Transverse colon (tissue), 4 donors: ENCODE data around the gene CACNB2. TPM values are rescaled to one million over a fixed set of nuclear protein-coding genes. Genes with fewer than 3 reads are reported as not detected.

Experiments used
- DNase-seq: peaks from one replicate; pipeline ENCODE4 v3.0.0-alpha.2; 2019
- H3K27ac ChIP-seq, 4 donors: fragments of 200-600 bp; sonication (generic); 2 replicates each; pipeline ENCODE4 v1.5.1; 2016 to 2018; ENCODE audit warnings: inconsistent platforms in 4 of 4
- H3K27me3 ChIP-seq: fragments of 200-600 bp; sonication (generic); 2 replicates; pipeline ENCODE4 v1.5.1; 2017; ENCODE audit warnings: inconsistent platforms
- H3K36me3 ChIP-seq, 4 donors: fragments of 200-600 bp; sonication (generic); 2 replicates each; pipeline ENCODE4 v1.5.1; 2017 to 2019; ENCODE audit warnings: inconsistent platforms in 4 of 4
- H3K4me1 ChIP-seq, 4 donors: fragments of 200-600 bp; sonication (generic); 2 replicates each; pipeline ENCODE4 v1.5.1; 2017 to 2020; ENCODE audit warnings: inconsistent platforms in 4 of 4
- H3K4me3 ChIP-seq, 4 donors: fragments of 200-600 bp; sonication (generic); 1 replicate in 1 of 4; 2 replicates in 3 of 4; pipeline versions ENCODE4 v1.5.1 to v1.6.1; 2017 to 2019; ENCODE audit warnings: inconsistent platforms in 4 of 4
- H3K9me3 ChIP-seq, 2 donors: fragments of 200-600 bp; sonication (generic); 2 replicates each; pipeline ENCODE4 v1.5.1; 2017 to 2019; ENCODE audit warnings: inconsistent platforms in 2 of 2
- EP300 ChIP-seq: sonication (generic); formaldehyde crosslinking; IDR thresholded peaks from one replicate; pipeline ENCODE4 v1.6.1; 2017; ENCODE audit warnings: antibody characterized with exemption, low read depth
- POLR2A ChIP-seq: fragments of 450-650 bp; IDR thresholded peaks from one replicate; pipeline ENCODE4 v1.6.1; 2016; ENCODE audit warnings: antibody characterized with exemption, mild to moderate bottlenecking, moderate library complexity
- POLR2AphosphoS5 ChIP-seq, 3 donors: sonication (generic); formaldehyde crosslinking; IDR thresholded peaks; one replicate each; pipeline ENCODE4 v1.6.1; 2016; ENCODE audit warnings: antibody characterized with exemption in 3 of 3
- WGBS, 2 donors: methylation state at CpG; one replicate each; pipeline ENCODE4 v1.1.5; 2018; ENCODE audit warnings: low coverage in 1 of 2; 5-methylcytosine and 5-hydroxymethylcytosine counted together
- in situ Hi-C, 4 donors: fragments of 200-750 bp; cut with MboI; loops; one replicate each; pipeline versions ENCODE4 v1.15.0 to v1.15.1; 2017; ENCODE audit warnings: low sequenced_read_pairs in 3 of 4, low pct_ligation_motif_present in 1 of 4, low pct_unique_long_range_greater_than_20kb in 1 of 4
- intact Hi-C: fragments of 100-400 bp; cut with DNase I; formaldehyde crosslinking; loops from one replicate; pipeline ENCODE4 v1.15.1; 2023; ENCODE audit warnings: low total_unique reads
- total RNA-seq, 4 donors: library from RNA; depleted of rRNA; stranded (reverse); fragments of >200 nt; gene quantifications; one replicate each; pipeline ENCODE4 v1.1.0, GENCODE V29; 2016
- TF ChIP-seq, protein P1 (sequence below), 5 experiments: fragments of 200-600 bp in 3 of 5; fragments of 450-650 bp in 2 of 5; sonication (generic) in 3 of 5; IDR thresholded peaks; 1 replicate in 2 of 5; 2 replicates in 3 of 5; pipeline ENCODE4 v1.5.1; 2016 to 2017; ENCODE audit warnings: antibody characterized with exemption in 5 of 5, inconsistent platforms in 3 of 5, mild to moderate bottlenecking in 2 of 5, moderate library complexity in 1 of 5

The CACNB2 gene
- total RNA-seq, 4 donors from 2014 or later, result 16.2 to 338 (median 23.7) TPM

DNA sequence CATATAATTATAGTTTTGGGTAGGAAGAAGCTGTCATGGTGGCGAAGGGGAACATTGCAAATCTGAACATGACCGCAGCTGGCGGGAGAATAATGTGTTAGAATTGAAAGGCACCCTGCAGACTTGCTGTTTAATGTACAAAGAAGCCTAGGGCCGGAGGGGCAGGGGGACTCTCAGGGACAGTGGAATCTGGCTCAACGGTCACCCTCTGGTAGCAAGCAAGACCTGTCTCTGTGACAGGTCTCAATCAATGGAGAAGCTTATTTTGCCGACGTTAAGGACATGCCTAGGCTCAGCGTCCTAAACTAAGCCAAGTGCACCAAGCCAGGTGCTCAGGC is 333.9 kb downstream of the CACNB2 start:
- H3K4me1 ChIP-seq, result peaks cover 0 to 6% (median 0%) of the 10 kb centered on the region in 4 donors
- H3K36me3 ChIP-seq, result no peaks in the 10 kb centered on the region
- intact Hi-C loops, result no loop called here
- in situ Hi-C loops, result no loop called here
- 80 to 90% methylated on average over 3 to 8 of the region's 8 CpGs for WGBS, 2 donors
- no peaks in the 10 kb centered on the region for H3K27me3 ChIP-seq
- no peak for DNase-seq
- no peak overlapping the region for H3K27ac ChIP-seq
- H3K4me3 ChIP-seq, result no peak overlapping the region
- TF ChIP-seq, protein P1, sequence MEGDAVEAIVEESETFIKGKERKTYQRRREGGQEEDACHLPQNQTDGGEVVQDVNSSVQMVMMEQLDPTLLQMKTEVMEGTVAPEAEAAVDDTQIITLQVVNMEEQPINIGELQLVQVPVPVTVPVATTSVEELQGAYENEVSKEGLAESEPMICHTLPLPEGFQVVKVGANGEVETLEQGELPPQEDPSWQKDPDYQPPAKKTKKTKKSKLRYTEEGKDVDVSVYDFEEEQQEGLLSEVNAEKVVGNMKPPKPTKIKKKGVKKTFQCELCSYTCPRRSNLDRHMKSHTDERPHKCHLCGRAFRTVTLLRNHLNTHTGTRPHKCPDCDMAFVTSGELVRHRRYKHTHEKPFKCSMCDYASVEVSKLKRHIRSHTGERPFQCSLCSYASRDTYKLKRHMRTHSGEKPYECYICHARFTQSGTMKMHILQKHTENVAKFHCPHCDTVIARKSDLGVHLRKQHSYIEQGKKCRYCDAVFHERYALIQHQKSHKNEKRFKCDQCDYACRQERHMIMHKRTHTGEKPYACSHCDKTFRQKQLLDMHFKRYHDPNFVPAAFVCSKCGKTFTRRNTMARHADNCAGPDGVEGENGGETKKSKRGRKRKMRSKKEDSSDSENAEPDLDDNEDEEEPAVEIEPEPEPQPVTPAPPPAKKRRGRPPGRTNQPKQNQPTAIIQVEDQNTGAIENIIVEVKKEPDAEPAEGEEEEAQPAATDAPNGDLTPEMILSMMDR (IDR thresholded peaks at IDR 0.05), result no peak
- no peak for TF ChIP-seq POLR2A
- TF ChIP-seq EP300, result no peak
- TF ChIP-seq POLR2AphosphoS5 (IDR thresholded peaks at IDR 0.05), result no peak
- H3K9me3 ChIP-seq, result no peaks in the 10 kb centered on the region

DNA sequence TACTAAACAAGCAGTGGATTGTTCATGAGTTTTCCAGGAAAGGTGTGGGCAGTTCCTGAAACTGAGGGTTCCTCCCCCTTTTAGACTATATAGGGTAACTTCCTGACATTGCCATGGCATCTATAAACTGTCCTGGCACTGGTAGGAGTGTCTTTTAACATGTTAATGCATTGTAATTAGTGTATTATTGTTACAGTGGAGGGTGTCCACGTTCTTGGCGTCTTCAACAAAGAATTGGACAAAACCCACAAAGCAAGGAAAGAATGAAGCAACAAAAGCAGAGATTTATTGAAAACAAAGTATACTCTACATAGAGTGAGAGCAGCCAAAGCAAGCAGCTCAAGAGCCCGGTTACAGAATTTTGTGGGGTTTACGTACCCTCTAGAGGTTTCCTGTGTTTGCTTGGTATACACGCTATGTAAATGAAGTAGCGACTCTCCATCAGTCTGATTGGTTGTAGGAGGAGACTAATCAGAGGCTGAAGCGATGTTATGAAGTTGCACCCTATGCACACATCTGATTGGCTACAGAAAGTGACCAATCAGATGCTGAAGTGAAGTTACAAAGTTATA is 335.9 kb downstream of the CACNB2 start:
- Histone ChIP-seq H3K4me1 (peaks cover 0 to 6% (median 0%) of the 10 kb centered on the region in 4 donors), H3K27me3 (no peaks in the 10 kb centered on the region), H3K9me3 (no peaks in the 10 kb centered on the region), H3K4me3 (no peak overlapping the region), H3K36me3 (no peaks in the 10 kb centered on the region), H3K27ac (no peak overlapping the region)
- TF ChIP-seq POLR2A, result no peak
- TF ChIP-seq, protein P1 (IDR thresholded peaks at IDR 0.05), result no peak
- TF ChIP-seq POLR2AphosphoS5 (IDR thresholded peaks at IDR 0.05), result no peak
- TF ChIP-seq EP300, result no peak
- no peak for DNase-seq
- intact Hi-C loops (no loop called here), in situ Hi-C loops (no loop called here)
- 84 to 93% methylated on average over 4 to 7 of the region's 7 CpGs for WGBS, 2 donors

DNA sequence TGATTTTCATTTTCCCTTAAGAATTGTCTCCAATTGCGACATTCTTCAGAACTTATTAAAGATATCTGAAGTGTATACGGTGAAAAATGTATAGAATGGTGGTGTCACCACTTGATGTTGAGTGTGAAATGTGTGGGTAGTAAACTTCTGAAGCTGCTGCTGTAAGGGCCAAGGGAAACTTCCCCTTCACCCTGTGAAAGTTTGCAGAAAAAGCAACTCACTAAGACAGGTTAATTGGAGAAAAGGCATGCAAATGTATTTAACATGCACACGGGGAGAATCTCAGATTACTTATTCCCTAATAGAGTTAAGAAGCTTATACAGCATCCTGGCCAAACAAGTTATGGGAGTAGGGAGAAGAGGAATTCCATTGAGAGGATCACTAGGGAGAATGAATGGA is 338.1 kb downstream of the CACNB2 start:
- no peaks in the 10 kb centered on the region for H3K9me3 ChIP-seq
- TF ChIP-seq EP300 (no peak), POLR2AphosphoS5 (IDR thresholded peaks at IDR 0.05) (no peak), POLR2A (no peak)
- TF ChIP-seq, protein P1 (IDR thresholded peaks at IDR 0.05), result no peak
- no peaks in the 10 kb centered on the region for H3K27me3 ChIP-seq
- H3K27ac ChIP-seq, result no peak overlapping the region
- intact Hi-C loops, result no loop called here
- H3K36me3 ChIP-seq, result no peaks in the 10 kb centered on the region
- WGBS, 2 donors, result 88 to 90% methylated on average over 3 of the region's 3 CpGs
- in situ Hi-C loops, result no loop called here
- H3K4me1 ChIP-seq, result peaks cover 0 to 5% (median 0%) of the 10 kb centered on the region in 4 donors
- DNase-seq, result no peak
- H3K4me3 ChIP-seq, result no peak overlapping the region

DNA sequence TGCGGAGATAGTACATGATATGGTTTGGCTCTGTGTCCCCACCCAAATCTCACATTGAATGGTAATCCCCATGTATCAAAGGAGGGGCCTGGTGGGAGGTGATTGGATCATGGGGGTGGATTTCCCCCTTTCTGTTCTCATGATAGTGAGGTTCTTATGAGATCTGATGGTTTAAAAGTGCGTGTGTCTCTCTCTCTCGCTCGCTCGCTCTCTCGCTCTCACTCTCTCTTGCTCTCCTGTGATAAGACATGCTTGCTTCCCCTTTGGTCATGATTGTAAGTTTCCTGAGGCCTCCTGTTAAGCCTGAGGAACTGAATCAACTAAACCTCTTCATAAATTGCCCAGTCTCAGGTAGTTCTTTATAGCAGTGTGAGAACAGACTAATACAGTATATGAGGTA is 339.3 kb downstream of the CACNB2 start:
- DNase-seq, result no peak
- Histone ChIP-seq H3K4me3 (no peak overlapping the region), H3K4me1 (no peaks in the 10 kb centered on the region), H3K36me3 (no peaks in the 10 kb centered on the region), H3K9me3 (no peaks in the 10 kb centered on the region), H3K27ac (no peak overlapping the region), H3K27me3 (no peaks in the 10 kb centered on the region)
- TF ChIP-seq POLR2AphosphoS5 (IDR thresholded peaks at IDR 0.05) (no peak), EP300 (no peak), POLR2A (no peak)
- TF ChIP-seq, protein P1 (IDR thresholded peaks at IDR 0.05), result no peak
- in situ Hi-C loops, result no loop called here
- intact Hi-C loops, result no loop called here
- 94 to 96% methylated on average over 4 to 5 of the region's 6 CpGs for WGBS, 2 donors
